ENCODE results near the gene PPP2R2C.

- TF ChIP-seq EZH2 (IDR thresholded peaks at IDR 0.05; ENCODE audit: insufficient read depth, poor library complexity, severe bottlenecking) (no peak), EZH2phosphoT487 (IDR thresholded peaks at IDR 0.05; ENCODE audit: insufficient read depth, low read depth) (no peak)
These were observed 122.4 kb downstream of the PPP2R2C start for GRCh38 chr4:6349896-6350603.
